Renal cortical epithelial cell (primary cell): Measurements from ENCODE around the gene MAP4K3. TPM values are rescaled to one million over a fixed set of nuclear protein-coding genes. Genes with fewer than 3 reads are reported as not detected.

Experiments
- total RNA-seq: library from RNA; depleted of rRNA; stranded (reverse); fragments of >200 nt; gene quantifications from 2 replicates; pipeline ENCODE4 v1.2.3, GENCODE V29; 2014

The MAP4K3 gene
- total RNA-seq, 1 donor from 2014 or later: 108 TPM

Other genes starting within 250 kb of the MAP4K3 start
- gene CDKL4, start 193.3 kb downstream of the MAP4K3 start, total RNA-seq: 0.87 and 3.8 TPM in 2 replicates
- gene TMEM178A, start 228.6 kb upstream of the MAP4K3 start, total RNA-seq: 2.1 and 2.9 TPM in 2 replicates